Stimulated activated effector memory CD8-positive, alpha-beta T cell treated with anti-CD3 and anti-CD28 coated beads, Interleukin-12 subunit alpha, Interleukin-12 subunit beta, amount 100 ng/mL, for 72 hours (primary cell): ENCODE measurements around the gene ELK1.

Experiments used
- ATAC-seq: fragments of 150-1000 bp; cut with Tn5 transposase; 2 replicates; pipeline ENCODE4 v1.10.0; 2021
- DNase-seq, 2 donors: peaks; one replicate each; pipeline ENCODE4 v3.0.0; 2021 to 2022; ENCODE audit warnings: low spot score in 2 of 2
- H3K27ac Mint-ChIP-seq: one replicate; pipeline ENCODE4 v1.8.0; 2022; ENCODE audit warnings: mild to moderate bottlenecking, mixed read lengths
- H3K36me3 Mint-ChIP-seq: one replicate; pipeline ENCODE4 v1.8.0; 2022; ENCODE audit warnings: mild to moderate bottlenecking, mixed read lengths
- H3K4me1 Mint-ChIP-seq: one replicate; pipeline ENCODE4 v1.8.0; 2022; ENCODE audit warnings: mixed read lengths
- H3K4me3 Mint-ChIP-seq: one replicate; pipeline ENCODE4 v1.8.0; 2022; ENCODE audit warnings: mild to moderate bottlenecking, mixed read lengths
- H3K9me3 Mint-ChIP-seq: one replicate; pipeline ENCODE4 v1.8.0; 2022; ENCODE audit warnings: mixed read lengths

ELK1 gene

DNA sequence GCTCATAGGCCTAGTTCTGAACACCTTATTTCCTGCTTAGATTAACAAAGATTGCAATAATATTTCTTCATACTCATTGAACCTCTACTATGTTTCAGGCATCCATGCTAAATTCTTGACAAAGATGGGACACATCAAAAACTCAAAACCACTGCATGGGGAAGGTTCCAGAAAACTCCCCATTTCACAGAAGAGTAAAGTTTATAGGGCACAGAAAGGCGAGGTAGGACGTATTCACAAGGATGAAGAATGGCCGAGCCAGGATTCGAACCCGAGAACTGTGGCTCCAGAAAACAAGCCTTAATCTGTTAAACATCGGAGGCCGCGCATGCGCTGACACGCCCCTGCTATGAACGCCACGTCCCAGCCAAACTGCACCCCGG lies 7.9 kb upstream of the ELK1 start:
- Mint-ChIP-seq H3K4me1 (peaks cover 33% of the 10 kb centered on the region), H3K27ac (peak overlapping the region; percentile 98), H3K36me3 (peaks cover 57% of the 10 kb centered on the region), H3K4me3 (peak overlapping the region; percentile 78), H3K9me3 (no peaks in the 10 kb centered on the region)
- ATAC-seq, result no peak
- DNase-seq, result no peak

DNA sequence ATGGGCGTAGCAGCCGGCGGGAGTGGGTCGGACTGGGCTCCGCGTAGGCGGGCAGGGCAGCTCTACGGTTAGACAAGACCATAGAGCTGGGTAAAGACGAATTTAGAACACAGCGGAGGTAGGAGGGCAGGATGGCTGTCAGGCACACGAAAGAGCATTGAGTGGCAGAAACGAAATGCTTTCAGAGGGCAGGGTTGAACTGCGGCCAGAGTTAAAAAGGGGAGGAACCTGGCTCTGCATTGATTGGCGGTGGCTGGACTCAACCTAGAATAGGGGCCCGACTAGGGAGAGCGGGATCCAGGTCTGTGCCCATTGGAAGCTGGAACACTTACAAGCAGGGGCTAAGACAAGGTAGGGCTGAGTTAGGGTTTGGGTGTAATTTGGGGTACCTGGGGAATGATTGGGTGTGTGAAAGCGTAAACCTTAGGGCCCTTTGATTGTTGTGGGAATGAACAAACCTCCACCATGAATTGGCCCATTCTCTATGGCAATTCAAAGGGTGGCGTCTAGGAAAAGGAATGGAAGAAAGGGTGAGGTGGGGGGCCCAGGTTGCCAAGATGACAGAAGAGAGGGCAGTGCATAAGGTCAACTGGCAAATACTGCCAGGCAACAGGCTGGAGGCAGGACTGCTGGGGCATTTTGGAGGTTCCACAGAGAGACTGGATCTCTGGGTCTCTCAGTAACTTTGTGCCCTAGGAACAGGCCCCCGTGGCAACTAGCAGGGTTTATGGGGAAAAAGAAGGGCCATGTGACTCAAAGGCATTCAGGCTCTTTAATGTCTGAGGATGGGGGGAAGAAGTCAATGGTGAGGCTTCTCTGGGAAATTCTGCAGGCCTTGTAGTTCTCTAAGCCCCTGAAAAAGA lies 911 bp upstream of the ELK1 start:
- no peak for DNase-seq
- Mint-ChIP-seq H3K9me3 (no peaks in the 10 kb centered on the region), H3K36me3 (peaks cover 92% of the 10 kb centered on the region), H3K4me1 (peaks cover 66% of the 10 kb centered on the region), H3K4me3 (peak overlapping the region; percentile 84), H3K27ac (peak overlapping the region; percentile 91)
- ATAC-seq, result no peak

GRCh38 chrX:47649781-47650163 lies 591 bp downstream of the ELK1 start:
- peak overlapping the region; percentile 84 for H3K4me3 Mint-ChIP-seq
- H3K36me3 Mint-ChIP-seq, result peaks cover 89% of the 10 kb centered on the region
- ATAC-seq (no peak), DNase-seq (no peak)
- H3K9me3 Mint-ChIP-seq, result no peaks in the 10 kb centered on the region
- peak overlapping the region; percentile 91 for H3K27ac Mint-ChIP-seq
- peaks cover 70% of the 10 kb centered on the region for H3K4me1 Mint-ChIP-seq

DNA sequence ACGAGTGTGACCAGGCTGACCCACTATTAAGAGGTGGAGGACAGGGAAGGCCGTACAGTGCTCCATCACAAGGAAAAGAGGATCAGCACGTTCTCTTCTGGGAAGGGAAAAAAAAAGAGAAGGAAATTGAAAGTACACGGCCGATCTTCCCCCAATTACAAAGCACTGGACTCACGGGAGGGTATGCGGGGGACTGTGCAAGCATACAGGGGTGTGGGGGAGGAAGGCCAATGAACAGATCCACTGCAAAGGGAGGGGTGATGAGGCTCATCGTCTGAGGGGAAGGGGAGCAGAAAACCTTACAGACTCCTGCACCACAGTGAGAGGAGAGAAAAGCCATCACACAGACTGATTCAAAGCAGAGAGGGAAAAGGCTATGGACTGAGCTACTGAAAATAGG lies 1.1 kb downstream of the ELK1 start:
- no peaks in the 10 kb centered on the region for H3K9me3 Mint-ChIP-seq
- H3K4me1 Mint-ChIP-seq, result peaks cover 75% of the 10 kb centered on the region
- peak overlapping the region; percentile 84 for H3K4me3 Mint-ChIP-seq
- H3K36me3 Mint-ChIP-seq, result peaks cover 89% of the 10 kb centered on the region
- H3K27ac Mint-ChIP-seq, result peak overlapping the region; percentile 91
- ATAC-seq (no peak), DNase-seq (no peak)

GRCh38 chrX:47648376-47648775 lies 2.0 kb downstream of the ELK1 start:
- no peaks in the 10 kb centered on the region for H3K9me3 Mint-ChIP-seq
- ATAC-seq (no peak), DNase-seq (no peak)
- H3K36me3 Mint-ChIP-seq, result peaks cover 89% of the 10 kb centered on the region
- H3K4me1 Mint-ChIP-seq, result peaks cover 77% of the 10 kb centered on the region
- peak overlapping the region; percentile 84 for H3K4me3 Mint-ChIP-seq
- peak overlapping the region; percentile 91 for H3K27ac Mint-ChIP-seq

DNA sequence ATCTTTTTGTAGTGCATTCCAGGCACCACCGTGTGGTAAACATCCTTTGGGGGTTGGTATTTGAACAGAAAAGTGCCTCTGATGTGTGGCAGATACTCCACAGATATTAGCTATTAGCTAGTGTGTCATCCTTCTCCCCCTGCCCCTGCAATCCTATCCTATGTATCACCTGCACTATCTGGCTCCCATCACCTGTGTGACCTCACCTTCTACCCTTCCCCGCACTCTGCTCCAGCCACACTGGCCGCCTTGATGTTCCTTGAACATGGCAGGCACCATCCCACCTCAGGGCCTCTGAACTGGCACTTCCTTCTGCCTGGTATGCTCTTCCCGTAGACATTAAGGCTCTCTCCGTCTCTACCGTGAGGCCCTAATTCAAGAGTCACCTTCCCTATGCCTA lies 3.7 kb downstream of the ELK1 start:
- DNase-seq, result no peak
- H3K9me3 Mint-ChIP-seq, result no peaks in the 10 kb centered on the region
- no peak overlapping the region for H3K4me3 Mint-ChIP-seq
- peaks cover 77% of the 10 kb centered on the region for H3K36me3 Mint-ChIP-seq
- peak overlapping the region; percentile 69 for H3K27ac Mint-ChIP-seq
- ATAC-seq, result no peak
- peaks cover 62% of the 10 kb centered on the region for H3K4me1 Mint-ChIP-seq

DNA sequence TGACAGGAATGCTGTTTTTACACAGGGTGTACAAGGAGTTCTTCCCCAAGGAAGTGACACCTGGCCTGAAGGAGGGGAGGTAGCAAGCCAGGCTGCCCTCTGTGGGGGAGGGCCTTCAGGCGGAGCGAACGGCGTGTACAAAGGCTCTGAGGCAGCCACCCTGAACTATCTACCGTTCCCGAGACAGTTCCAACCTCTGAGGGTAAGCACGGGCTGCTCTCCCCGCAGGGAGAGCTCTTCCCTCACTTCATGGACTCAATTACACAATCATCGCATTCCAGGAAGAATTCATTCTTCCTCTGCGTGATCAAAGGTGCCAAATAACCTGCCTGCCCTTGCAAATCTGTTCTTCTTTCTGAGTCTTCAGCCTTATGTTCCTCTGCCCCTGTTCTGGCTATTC lies 4.8 kb downstream of the ELK1 start:
- Mint-ChIP-seq H3K4me1 (peaks cover 51% of the 10 kb centered on the region), H3K9me3 (no peaks in the 10 kb centered on the region), H3K36me3 (peaks cover 66% of the 10 kb centered on the region), H3K4me3 (no peak overlapping the region), H3K27ac (no peak overlapping the region)
- DNase-seq (no peak), ATAC-seq (no peak)

GRCh38 chrX:47644557-47645091 lies 5.7 kb downstream of the ELK1 start:
- ATAC-seq (peak; percentile 46), DNase-seq (no peak)
- Mint-ChIP-seq H3K36me3 (peaks cover 63% of the 10 kb centered on the region), H3K9me3 (no peaks in the 10 kb centered on the region), H3K27ac (no peak overlapping the region), H3K4me3 (peak overlapping the region; percentile 4), H3K4me1 (peaks cover 49% of the 10 kb centered on the region)

DNA sequence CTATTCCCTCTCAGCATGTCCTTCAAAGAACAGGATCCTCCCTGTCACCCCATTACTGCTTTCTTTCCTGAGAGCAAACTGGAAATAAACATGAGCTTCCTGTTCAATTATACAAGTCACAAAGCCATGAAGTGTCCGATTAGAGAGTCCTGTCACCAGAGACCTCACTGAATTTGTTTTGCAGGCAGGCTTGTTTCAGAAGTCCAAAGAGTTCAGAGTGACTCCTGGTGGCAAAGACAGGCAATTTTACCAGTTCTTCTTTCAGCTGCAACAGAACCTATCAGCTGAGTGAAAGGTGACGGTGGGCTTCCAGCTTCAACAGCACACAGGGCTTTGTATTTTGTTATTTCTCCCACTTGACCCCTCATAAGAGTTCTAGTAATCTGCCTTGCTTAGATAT lies 6.4 kb downstream of the ELK1 start:
- no peak for DNase-seq
- peaks cover 58% of the 10 kb centered on the region for H3K36me3 Mint-ChIP-seq
- H3K27ac Mint-ChIP-seq, result no peak overlapping the region
- H3K9me3 Mint-ChIP-seq, result no peaks in the 10 kb centered on the region
- H3K4me1 Mint-ChIP-seq, result peaks cover 42% of the 10 kb centered on the region
- no peak for ATAC-seq
- H3K4me3 Mint-ChIP-seq, result no peak overlapping the region

GRCh38 chrX:47638816-47639215 lies 11.5 kb downstream of the ELK1 start:
- no peak overlapping the region for H3K4me3 Mint-ChIP-seq
- DNase-seq, result no peak
- peaks cover 6% of the 10 kb centered on the region for H3K4me1 Mint-ChIP-seq
- ATAC-seq, result no peak
- no peak overlapping the region for H3K27ac Mint-ChIP-seq
- no peaks in the 10 kb centered on the region for H3K9me3 Mint-ChIP-seq
- peaks cover 10% of the 10 kb centered on the region for H3K36me3 Mint-ChIP-seq

- Mint-ChIP-seq H3K4me3 (no peak overlapping the region), H3K9me3 (no peaks in the 10 kb centered on the region), H3K36me3 (peaks cover 5% of the 10 kb centered on the region), H3K27ac (no peak overlapping the region), H3K4me1 (peaks cover 6% of the 10 kb centered on the region)
- DNase-seq (no peak), ATAC-seq (no peak)
These were observed 12.7 kb downstream of the ELK1 start for GRCh38 chrX:47637546-47638195.

- peaks cover 11% of the 10 kb centered on the region for H3K4me1 Mint-ChIP-seq
- H3K27ac Mint-ChIP-seq, result no peak overlapping the region
- ATAC-seq (peak; percentile 96), DNase-seq (no peak)
- H3K9me3 Mint-ChIP-seq, result no peaks in the 10 kb centered on the region
- no peaks in the 10 kb centered on the region for H3K36me3 Mint-ChIP-seq
- no peak overlapping the region for H3K4me3 Mint-ChIP-seq
These were observed 15.3 kb downstream of the ELK1 start for GRCh38 chrX:47634871-47635575.

DNA sequence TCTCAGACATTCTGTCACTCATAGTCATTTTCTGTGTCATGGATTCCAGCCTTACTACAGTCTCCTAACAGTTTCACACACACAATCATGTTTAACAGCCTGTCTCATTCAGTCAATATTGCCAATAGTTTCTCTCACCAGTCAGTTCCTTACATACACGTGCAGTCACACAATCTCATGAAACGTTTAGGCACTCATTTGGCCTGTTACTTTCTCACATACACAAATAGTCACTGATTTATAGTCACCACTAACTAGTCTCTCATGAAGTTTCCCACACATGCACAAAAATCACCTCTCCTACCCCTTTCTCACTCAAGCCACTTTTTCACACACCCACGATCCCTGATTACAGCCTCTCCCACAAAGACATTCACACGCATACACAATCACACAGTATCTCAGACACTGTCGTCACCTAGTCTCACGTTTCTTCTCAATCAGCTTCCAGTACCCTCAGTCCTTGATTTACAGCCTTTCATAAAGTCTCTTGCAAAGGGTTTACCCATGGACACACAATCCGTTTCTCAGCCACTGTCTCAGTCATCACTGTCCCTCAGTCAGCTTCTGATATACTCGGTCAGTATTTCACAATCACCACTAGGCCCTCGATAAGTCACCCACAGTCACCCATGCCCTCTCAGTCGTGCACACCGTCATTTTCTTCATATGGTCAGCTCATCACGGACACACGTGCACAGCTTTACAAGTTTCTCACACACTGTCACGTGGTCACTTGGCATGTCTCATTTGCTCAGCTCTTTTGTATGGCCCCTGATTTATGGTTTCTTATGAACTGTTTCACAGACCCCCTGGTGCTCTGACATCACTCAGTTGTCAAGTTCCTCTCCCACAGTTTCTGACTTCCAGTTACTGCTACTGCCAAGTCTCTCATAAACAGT lies 16.4 kb downstream of the ELK1 start:
- no peaks in the 10 kb centered on the region for H3K9me3 Mint-ChIP-seq
- DNase-seq (no peak), ATAC-seq (no peak)
- H3K4me3 Mint-ChIP-seq, result no peak overlapping the region
- H3K4me1 Mint-ChIP-seq, result peaks cover 15% of the 10 kb centered on the region
- H3K36me3 Mint-ChIP-seq, result no peaks in the 10 kb centered on the region
- H3K27ac Mint-ChIP-seq, result no peak overlapping the region

DNA sequence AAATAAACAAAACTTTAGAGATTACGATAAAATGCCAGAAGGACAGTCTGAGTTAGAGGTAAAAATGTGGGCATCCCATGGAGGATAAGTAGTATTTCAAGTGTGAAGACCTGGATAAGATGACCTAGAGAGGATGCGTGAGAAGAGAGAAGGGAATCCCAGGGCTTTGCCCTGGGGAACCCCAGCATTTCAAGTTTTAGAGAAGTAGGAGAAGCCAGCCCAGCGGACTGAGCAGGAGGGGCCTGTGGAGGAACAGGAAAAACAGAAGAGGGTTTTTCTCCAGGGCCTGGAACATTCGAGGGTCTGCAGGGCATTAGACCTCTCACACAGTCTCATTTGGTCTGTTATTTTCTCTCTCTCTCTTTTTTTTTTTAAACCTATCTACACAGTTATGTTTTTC lies 17.7 kb downstream of the ELK1 start:
- Mint-ChIP-seq H3K4me3 (no peak overlapping the region), H3K36me3 (no peaks in the 10 kb centered on the region), H3K9me3 (no peaks in the 10 kb centered on the region), H3K27ac (no peak overlapping the region), H3K4me1 (peaks cover 14% of the 10 kb centered on the region)
- ATAC-seq, result no peak
- no peak for DNase-seq

DNA sequence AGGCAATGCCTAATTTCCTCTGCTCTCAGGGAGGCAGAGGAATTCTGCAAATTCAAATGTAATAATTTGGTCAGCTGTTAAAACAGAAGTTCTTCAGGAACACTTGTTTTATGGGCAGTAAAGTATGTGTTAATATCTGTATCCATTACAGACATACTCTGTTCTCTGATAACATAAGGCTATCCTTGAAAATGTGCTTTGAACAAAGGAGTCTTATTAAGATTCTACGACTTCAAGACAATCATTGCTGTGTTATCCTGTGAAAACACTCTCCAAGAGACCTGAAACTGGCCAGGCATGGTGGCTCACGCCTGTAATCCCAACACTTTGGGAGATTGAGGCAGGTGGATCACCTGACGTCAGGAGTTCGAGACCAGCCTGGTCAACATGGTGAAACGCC lies 18.7 kb downstream of the ELK1 start:
- DNase-seq (no peak), ATAC-seq (no peak)
- Mint-ChIP-seq H3K9me3 (no peaks in the 10 kb centered on the region), H3K36me3 (no peaks in the 10 kb centered on the region), H3K4me1 (peaks cover 8% of the 10 kb centered on the region), H3K4me3 (no peak overlapping the region), H3K27ac (no peak overlapping the region)
